Lower lobe of right lung (tissue), 2 donors: ENCODE data around the gene RASGRF2. TPM values are rescaled to one million over a fixed set of nuclear protein-coding genes. Genes with fewer than 3 reads are reported as not detected.
"Not testable (repeated sequence)": the region's sequence is repeated elsewhere in the genome, so short reads cannot be mapped to it uniquely, and the experiment has no call there.

ENCODE experiments used
- ATAC-seq, 2 donors: fragments of 200-7000 bp; cut with Tn5 transposase; one replicate each; pipeline ENCODE4 v1.9.1; 2020 to 2022; ENCODE audit warnings: mild to moderate bottlenecking in 2 of 2, moderate library complexity in 2 of 2
- DNase-seq: peaks from one replicate; pipeline ENCODE4 v3.0.0-alpha.2; 2020
- H3K27ac ChIP-seq: fragments of 200-600 bp; one replicate; pipeline ENCODE4 v1.8.0; 2022
- H3K27me3 ChIP-seq: fragments of 200-600 bp; one replicate; pipeline ENCODE4 v1.8.0; 2022; ENCODE audit warnings: low read depth
- H3K36me3 ChIP-seq: fragments of 200-600 bp; one replicate; pipeline ENCODE4 v1.8.0; 2022; ENCODE audit warnings: mild to moderate bottlenecking
- H3K4me1 ChIP-seq: fragments of 200-600 bp; one replicate; pipeline ENCODE4 v1.8.0; 2022
- H3K4me3 ChIP-seq: fragments of 200-600 bp; one replicate; pipeline ENCODE4 v1.8.0; 2022; ENCODE audit warnings: mild to moderate bottlenecking
- H3K9me3 ChIP-seq: fragments of 200-600 bp; one replicate; pipeline ENCODE4 v1.8.0; 2022
- intact Hi-C: fragments of 100-400 bp; cut with DNase I; formaldehyde crosslinking; loops from one replicate; pipeline ENCODE4 v1.11.0; 2022
- total RNA-seq: library from RNA; stranded (reverse); fragmentation: NEBNext Ultra II Directional; extraction: Animal tissue kit (Norgen Biotek cat#: 25700); gene quantifications from one replicate; pipeline ENCODE4 v1.2.1, GENCODE V29; 2021
- TF ChIP-seq, protein P1 (sequence below): fragments of 200-600 bp; IDR thresholded peaks from one replicate; pipeline ENCODE4 v1.8.0; 2022; ENCODE audit warnings: antibody characterized with exemption, mild to moderate bottlenecking
- donor health status: DM: no; HTN: yes; CAD: no; lungs with severe emphysema.

Gene RASGRF2
- total RNA-seq, 1 donor from 2014 or later = 6.7 TPM

GRCh38 chr5:81014348-81014747 is 54.2 kb downstream of the RASGRF2 start:
- intact Hi-C loops = no loop called here
- TF ChIP-seq, protein P1, sequence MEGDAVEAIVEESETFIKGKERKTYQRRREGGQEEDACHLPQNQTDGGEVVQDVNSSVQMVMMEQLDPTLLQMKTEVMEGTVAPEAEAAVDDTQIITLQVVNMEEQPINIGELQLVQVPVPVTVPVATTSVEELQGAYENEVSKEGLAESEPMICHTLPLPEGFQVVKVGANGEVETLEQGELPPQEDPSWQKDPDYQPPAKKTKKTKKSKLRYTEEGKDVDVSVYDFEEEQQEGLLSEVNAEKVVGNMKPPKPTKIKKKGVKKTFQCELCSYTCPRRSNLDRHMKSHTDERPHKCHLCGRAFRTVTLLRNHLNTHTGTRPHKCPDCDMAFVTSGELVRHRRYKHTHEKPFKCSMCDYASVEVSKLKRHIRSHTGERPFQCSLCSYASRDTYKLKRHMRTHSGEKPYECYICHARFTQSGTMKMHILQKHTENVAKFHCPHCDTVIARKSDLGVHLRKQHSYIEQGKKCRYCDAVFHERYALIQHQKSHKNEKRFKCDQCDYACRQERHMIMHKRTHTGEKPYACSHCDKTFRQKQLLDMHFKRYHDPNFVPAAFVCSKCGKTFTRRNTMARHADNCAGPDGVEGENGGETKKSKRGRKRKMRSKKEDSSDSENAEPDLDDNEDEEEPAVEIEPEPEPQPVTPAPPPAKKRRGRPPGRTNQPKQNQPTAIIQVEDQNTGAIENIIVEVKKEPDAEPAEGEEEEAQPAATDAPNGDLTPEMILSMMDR = no peak
- Histone ChIP-seq H3K4me1 (no peaks in the 10 kb centered on the region), H3K9me3 (no peaks in the 10 kb centered on the region), H3K4me3 (no peak overlapping the region), H3K36me3 (no peaks in the 10 kb centered on the region), H3K27ac (no peak overlapping the region), H3K27me3 (no peaks in the 10 kb centered on the region)
- ATAC-seq = no peak
- DNase-seq = no peak

GRCh38 chr5:81016116-81016515 is 56.0 kb downstream of the RASGRF2 start:
- no peak overlapping the region for H3K27ac ChIP-seq
- TF ChIP-seq, protein P1 = no peak
- H3K27me3 ChIP-seq = no peaks in the 10 kb centered on the region
- H3K36me3 ChIP-seq = no peaks in the 10 kb centered on the region
- intact Hi-C loops = no loop called here
- ATAC-seq = no peak
- no peak for DNase-seq
- H3K4me1 ChIP-seq = no peaks in the 10 kb centered on the region
- H3K9me3 ChIP-seq = no peaks in the 10 kb centered on the region
- no peak overlapping the region for H3K4me3 ChIP-seq

DNA sequence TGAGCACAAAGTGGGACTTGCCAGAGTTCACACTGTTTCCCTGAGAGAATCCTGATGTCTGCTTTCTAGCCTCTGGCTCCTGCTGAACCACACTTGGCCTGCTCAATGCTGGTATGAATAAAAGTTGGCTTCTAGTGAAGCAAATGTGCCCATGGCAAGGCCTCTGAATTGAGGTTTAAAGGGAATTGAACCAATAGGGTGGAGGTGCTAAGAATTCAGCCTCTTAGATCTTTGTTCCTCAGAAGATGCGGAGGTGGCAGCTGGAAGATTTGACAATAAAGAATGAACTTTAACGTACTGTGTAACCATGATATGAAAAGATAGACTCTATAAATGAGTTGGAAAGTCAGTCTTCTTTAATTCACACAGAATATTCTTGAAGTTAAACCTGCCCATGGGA is 57.2 kb downstream of the RASGRF2 start:
- no peaks in the 10 kb centered on the region for H3K36me3 ChIP-seq
- no peaks in the 10 kb centered on the region for H3K27me3 ChIP-seq
- DNase-seq (no peak), ATAC-seq (no peak)
- H3K4me3 ChIP-seq = no peak overlapping the region
- intact Hi-C loops = no loop called here
- no peak overlapping the region for H3K27ac ChIP-seq
- no peaks in the 10 kb centered on the region for H3K4me1 ChIP-seq
- no peaks in the 10 kb centered on the region for H3K9me3 ChIP-seq
- TF ChIP-seq, protein P1 = no peak

DNA sequence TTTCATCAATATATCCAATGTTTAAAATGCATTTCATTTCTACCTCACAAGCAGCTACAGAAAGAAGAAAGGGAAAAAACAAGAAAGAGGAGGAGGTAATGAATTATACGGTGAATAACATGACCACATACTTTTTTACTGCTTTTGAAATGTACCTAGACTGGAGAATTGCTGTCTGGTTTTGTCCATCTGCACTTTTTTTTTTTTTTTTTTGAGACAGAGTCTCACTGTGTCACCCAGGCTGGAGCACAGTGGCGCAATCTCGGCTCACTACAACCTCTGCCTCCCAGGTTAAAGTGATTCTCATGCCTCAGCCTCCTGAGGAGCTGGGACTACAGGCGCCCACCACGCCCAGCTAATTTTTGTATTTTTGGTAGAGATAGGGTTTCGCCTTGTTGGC is 58.4 kb downstream of the RASGRF2 start:
- H3K27me3 ChIP-seq, H3K36me3 ChIP-seq, H3K4me1 ChIP-seq, H3K9me3 ChIP-seq, ATAC-seq, H3K27ac ChIP-seq, intact Hi-C loops, DNase-seq, H3K4me3 ChIP-seq: not testable (repeated sequence)

DNA sequence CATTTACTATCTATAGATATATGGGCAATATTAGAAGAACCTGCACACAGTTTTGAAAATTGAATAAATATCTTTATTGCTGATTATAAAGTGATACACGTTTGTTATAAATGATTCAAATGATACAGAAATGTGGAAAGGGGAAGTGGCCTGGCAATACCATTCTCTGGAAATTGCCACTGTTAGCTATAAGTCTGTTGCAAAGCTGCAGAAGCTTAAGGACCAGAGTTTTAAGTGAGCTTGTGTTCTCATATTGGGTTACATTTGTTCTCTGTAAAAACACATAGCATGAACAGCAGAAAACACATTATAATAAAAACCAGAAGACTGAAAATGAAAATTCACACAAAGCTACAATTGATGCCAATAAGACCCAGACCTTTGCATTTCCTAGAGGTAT is 59.6 kb downstream of the RASGRF2 start:
- DNase-seq = no peak
- intact Hi-C loops = no loop called here
- no peak overlapping the region for H3K27ac ChIP-seq
- no peaks in the 10 kb centered on the region for H3K4me1 ChIP-seq
- TF ChIP-seq, protein P1 = no peak
- ATAC-seq = no peak
- no peaks in the 10 kb centered on the region for H3K27me3 ChIP-seq
- H3K4me3 ChIP-seq = no peak overlapping the region
- H3K36me3 ChIP-seq = no peaks in the 10 kb centered on the region
- H3K9me3 ChIP-seq = no peaks in the 10 kb centered on the region

DNA sequence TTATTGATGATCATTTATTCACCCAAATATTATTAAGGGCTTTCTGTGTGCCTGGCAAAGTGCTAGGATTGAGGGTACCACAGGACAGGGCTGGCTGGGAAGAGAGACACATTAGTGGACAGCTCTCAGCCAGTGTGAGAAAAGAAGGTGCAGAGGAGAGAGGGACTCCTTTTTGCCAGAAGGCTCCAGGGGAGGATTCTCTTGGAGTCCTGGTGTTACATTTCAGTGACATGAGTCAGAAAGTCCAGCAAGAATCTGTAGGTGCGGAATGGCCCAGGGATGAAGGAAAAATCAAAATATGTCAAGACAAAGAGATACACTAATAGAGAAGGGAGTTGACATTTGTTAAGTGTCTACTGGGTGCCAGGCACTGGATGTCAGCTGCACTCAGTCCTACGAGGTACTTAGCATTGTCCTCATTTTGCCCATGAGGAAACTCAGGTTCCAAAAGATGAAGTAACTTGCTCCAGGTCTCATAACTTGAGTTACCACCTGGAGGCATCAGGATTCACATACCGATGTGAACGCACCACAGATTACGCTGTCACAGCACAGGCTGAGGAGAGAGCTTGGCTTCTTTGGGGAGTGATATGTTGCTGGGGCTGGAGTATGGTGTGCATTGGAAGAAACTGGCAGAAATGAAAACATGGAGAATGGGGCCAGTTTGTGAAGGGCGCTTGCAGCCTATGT is 60.5 kb downstream of the RASGRF2 start:
- no peak overlapping the region for H3K4me3 ChIP-seq
- H3K27ac ChIP-seq = no peak overlapping the region
- intact Hi-C loops = no loop called here
- no peaks in the 10 kb centered on the region for H3K27me3 ChIP-seq
- H3K9me3 ChIP-seq = no peaks in the 10 kb centered on the region
- DNase-seq = no peak
- ATAC-seq = no peak
- TF ChIP-seq, protein P1 = no peak
- H3K4me1 ChIP-seq = no peaks in the 10 kb centered on the region
- no peaks in the 10 kb centered on the region for H3K36me3 ChIP-seq
